ENCODE results near the gene COL4A4. TPM values are rescaled to one million over a fixed set of nuclear protein-coding genes. Genes with fewer than 3 reads are reported as not detected.

COL4A4 gene
- total RNA-seq, 1 donor from 2014 or later: 0.05 TPM

DNA sequence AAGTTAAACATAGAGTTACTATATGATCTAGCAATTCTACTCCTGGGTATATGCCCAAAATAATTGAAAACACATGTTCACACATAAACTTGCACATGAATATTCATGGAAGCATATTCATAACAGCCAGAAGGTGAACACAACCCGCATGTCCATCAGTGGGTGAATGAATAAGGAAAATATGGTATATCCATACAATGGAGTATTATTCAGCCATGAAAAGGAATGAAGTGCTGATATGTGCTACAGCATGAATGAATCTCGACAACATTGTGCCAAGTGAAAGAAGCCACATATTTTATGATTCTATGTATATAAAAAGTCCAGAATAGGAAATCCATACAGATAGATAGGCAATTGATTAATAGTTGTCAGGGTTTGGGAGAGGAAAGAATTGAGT lies 15.9 kb downstream of the COL4A4 start:
- H3K9me3 Mint-ChIP-seq (ENCODE audit: unreplicated experiment): no peaks in the 10 kb centered on the region
- H3K36me3 Mint-ChIP-seq (ENCODE audit: unreplicated experiment): no peaks in the 10 kb centered on the region
- TF ChIP-seq, protein P1, sequence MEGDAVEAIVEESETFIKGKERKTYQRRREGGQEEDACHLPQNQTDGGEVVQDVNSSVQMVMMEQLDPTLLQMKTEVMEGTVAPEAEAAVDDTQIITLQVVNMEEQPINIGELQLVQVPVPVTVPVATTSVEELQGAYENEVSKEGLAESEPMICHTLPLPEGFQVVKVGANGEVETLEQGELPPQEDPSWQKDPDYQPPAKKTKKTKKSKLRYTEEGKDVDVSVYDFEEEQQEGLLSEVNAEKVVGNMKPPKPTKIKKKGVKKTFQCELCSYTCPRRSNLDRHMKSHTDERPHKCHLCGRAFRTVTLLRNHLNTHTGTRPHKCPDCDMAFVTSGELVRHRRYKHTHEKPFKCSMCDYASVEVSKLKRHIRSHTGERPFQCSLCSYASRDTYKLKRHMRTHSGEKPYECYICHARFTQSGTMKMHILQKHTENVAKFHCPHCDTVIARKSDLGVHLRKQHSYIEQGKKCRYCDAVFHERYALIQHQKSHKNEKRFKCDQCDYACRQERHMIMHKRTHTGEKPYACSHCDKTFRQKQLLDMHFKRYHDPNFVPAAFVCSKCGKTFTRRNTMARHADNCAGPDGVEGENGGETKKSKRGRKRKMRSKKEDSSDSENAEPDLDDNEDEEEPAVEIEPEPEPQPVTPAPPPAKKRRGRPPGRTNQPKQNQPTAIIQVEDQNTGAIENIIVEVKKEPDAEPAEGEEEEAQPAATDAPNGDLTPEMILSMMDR (IDR thresholded peaks at IDR 0.05; ENCODE audit: partially characterized antibody, unreplicated experiment): no peak
- DNase-seq: no peak
- H3K4me1 Mint-ChIP-seq (ENCODE audit: low read depth, unreplicated experiment): no peaks in the 10 kb centered on the region
- H3K4me3 Mint-ChIP-seq (ENCODE audit: unreplicated experiment): no peak overlapping the region
- no peaks in the 10 kb centered on the region for H3K27me3 Mint-ChIP-seq (ENCODE audit: unreplicated experiment)
- no peak overlapping the region for H3K27ac Mint-ChIP-seq (ENCODE audit: unreplicated experiment)

DNA sequence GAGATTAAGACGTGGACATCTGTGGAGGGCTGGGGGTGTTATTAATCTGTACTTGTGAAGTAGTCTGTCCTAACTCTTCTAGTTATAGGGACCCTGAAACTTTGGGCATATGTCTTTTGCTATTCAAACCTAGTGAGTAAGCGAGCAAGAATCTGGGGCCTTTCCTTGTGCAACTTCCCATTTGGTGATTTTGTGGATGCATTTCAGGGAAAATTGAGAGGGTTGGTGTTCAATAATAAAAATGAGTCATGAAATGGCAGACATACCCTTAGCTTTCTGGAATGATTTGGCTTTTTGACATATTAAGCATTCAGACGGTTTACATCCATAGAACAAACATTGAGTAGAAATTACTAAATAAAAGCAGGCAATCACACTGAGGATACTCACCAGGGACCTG lies 17.0 kb downstream of the COL4A4 start:
- Mint-ChIP-seq H3K9me3 (ENCODE audit: unreplicated experiment) (no peaks in the 10 kb centered on the region), H3K4me3 (ENCODE audit: unreplicated experiment) (no peak overlapping the region), H3K27ac (ENCODE audit: unreplicated experiment) (no peak overlapping the region), H3K27me3 (ENCODE audit: unreplicated experiment) (no peaks in the 10 kb centered on the region), H3K36me3 (ENCODE audit: unreplicated experiment) (no peaks in the 10 kb centered on the region), H3K4me1 (ENCODE audit: low read depth, unreplicated experiment) (no peaks in the 10 kb centered on the region)
- DNase-seq: no peak
- TF ChIP-seq, protein P1 (IDR thresholded peaks at IDR 0.05; ENCODE audit: partially characterized antibody, unreplicated experiment): no peak

DNA sequence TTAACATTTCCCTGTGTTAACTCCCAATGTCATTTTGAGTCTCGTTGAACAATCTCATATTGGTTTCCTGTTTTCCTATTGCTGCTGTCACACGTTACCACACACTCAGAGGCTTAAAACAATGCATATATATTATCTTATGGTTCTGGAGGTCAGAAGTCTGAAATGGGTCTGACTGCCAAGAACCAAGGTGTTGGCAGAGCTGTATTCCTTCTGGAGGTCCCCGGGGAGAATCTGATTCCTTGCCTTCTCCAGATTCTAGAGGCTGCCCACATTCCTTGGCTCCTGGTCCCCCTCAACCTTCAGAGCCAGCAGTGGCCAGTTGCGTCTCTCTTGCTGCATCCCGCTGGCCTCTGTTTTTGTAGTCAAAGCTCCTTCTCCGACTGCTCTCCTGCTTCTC lies 17.5 kb downstream of the COL4A4 start:
- Mint-ChIP-seq H3K4me1 (ENCODE audit: low read depth, unreplicated experiment) (no peaks in the 10 kb centered on the region), H3K36me3 (ENCODE audit: unreplicated experiment) (no peaks in the 10 kb centered on the region), H3K27ac (ENCODE audit: unreplicated experiment) (no peak overlapping the region), H3K9me3 (ENCODE audit: unreplicated experiment) (no peaks in the 10 kb centered on the region), H3K27me3 (ENCODE audit: unreplicated experiment) (no peaks in the 10 kb centered on the region), H3K4me3 (ENCODE audit: unreplicated experiment) (no peak overlapping the region)
- TF ChIP-seq, protein P1 (IDR thresholded peaks at IDR 0.05; ENCODE audit: partially characterized antibody, unreplicated experiment): no peak
- DNase-seq: no peak

DNA sequence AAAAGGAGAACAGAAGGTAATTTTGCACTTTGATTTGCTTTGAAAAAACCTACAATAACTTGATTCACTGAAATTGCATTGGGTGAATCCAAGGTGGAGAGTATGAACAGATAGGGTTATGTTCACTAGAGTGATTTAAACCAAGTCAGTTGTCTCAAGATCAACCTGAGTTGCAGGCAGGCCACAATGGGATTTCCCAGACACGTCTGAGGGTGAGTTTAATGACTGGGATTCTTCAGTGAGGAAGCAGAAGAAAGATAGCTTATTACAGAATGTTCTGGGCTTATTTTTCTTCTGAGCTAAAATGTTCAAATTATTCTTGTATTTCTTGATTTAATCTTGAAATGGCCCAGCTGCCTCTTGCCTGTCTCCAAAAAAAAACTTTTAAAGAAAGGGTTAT lies 20.1 kb downstream of the COL4A4 start:
- H3K4me1 Mint-ChIP-seq (ENCODE audit: low read depth, unreplicated experiment): no peaks in the 10 kb centered on the region
- TF ChIP-seq, protein P1 (IDR thresholded peaks at IDR 0.05; ENCODE audit: partially characterized antibody, unreplicated experiment): no peak
- no peaks in the 10 kb centered on the region for H3K9me3 Mint-ChIP-seq (ENCODE audit: unreplicated experiment)
- no peaks in the 10 kb centered on the region for H3K27me3 Mint-ChIP-seq (ENCODE audit: unreplicated experiment)
- no peak for DNase-seq
- H3K27ac Mint-ChIP-seq (ENCODE audit: unreplicated experiment): no peak overlapping the region
- H3K4me3 Mint-ChIP-seq (ENCODE audit: unreplicated experiment): no peak overlapping the region
- H3K36me3 Mint-ChIP-seq (ENCODE audit: unreplicated experiment): no peaks in the 10 kb centered on the region

DNA sequence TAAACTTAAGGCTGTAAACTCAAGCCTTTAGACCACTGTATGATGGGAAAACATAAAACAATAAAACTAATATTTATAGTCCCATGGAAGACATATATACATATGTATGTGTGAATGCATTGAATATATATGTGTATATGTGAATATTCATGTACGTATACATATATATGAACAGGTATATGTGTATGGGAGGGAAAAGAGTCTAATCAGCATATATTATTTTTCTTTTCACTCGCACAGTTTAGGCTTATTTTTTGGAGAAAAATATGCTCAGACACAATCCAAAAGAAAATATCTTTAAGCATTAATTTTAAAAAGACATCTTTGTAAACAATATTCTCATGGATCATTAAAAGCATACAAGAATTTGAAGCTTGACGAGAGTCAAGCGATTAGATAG lies 22.7 kb downstream of the COL4A4 start:
- no peaks in the 10 kb centered on the region for H3K27me3 Mint-ChIP-seq (ENCODE audit: unreplicated experiment)
- no peaks in the 10 kb centered on the region for H3K4me1 Mint-ChIP-seq (ENCODE audit: low read depth, unreplicated experiment)
- H3K27ac Mint-ChIP-seq (ENCODE audit: unreplicated experiment): no peak overlapping the region
- H3K4me3 Mint-ChIP-seq (ENCODE audit: unreplicated experiment): no peak overlapping the region
- H3K36me3 Mint-ChIP-seq (ENCODE audit: unreplicated experiment): no peaks in the 10 kb centered on the region
- TF ChIP-seq, protein P1 (IDR thresholded peaks at IDR 0.05; ENCODE audit: partially characterized antibody, unreplicated experiment): no peak
- no peaks in the 10 kb centered on the region for H3K9me3 Mint-ChIP-seq (ENCODE audit: unreplicated experiment)
- DNase-seq: no peak

All from glutamatergic neuron (in vitro differentiated cells).